NCI-H2196 treated with DMSO at 0.1 percent for 48 hours (cell line): ENCODE results near the gene FAM219B.

ENCODE experiments used
- DNase-seq: peaks from one replicate; lab custom pipeline; 2025; ENCODE audit not compliant: unreplicated experiment; lab: John Stamatoyannopoulos, UW

The FAM219B gene

GRCh38 chr15:74851960-74852359 lies 54.7 kb downstream of the FAM219B start:
- DNase-seq = no peak

- DNase-seq = no peak
Measured at GRCh38 chr15:74850393-74850792, 56.3 kb downstream of the FAM219B start.
